Fibroblast of skin of left quadriceps (primary cell): ENCODE results near the gene FBLN5.
"Not testable (repeated sequence)": the region's sequence is repeated elsewhere in the genome, so short reads cannot be mapped to it uniquely, and the experiment has no call there.

Experiments
- DNase-seq, 2 experiments: peaks; one replicate each; pipeline ENCODE4 v3.0.0-alpha.2; 2013; ENCODE audit warnings: low read depth in 2 of 2

Gene FBLN5

GRCh38 chr14:91904956-91905645 lies 42.4 kb downstream of the FBLN5 start:
- DNase-seq = no peak

DNA sequence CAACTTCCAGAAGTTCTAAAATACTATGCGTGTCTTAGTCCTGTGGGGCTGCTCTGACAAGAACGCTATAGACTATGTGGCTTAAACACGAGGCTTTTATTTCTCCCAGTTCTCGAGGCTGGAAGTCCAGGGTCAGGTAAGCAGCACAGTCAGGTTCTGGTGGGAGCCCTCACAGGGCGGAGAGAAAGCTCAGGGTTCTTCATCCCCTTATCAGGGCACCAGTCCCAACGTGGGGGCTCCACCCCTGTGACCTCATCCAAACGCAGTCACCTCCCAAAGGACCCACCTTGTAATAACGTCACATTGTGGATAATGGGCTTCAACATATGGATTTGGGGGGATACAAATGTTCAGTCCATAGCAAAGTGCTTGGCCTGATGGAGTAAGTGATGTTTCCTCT lies 43.0 kb downstream of the FBLN5 start:
- no peak for DNase-seq

DNA sequence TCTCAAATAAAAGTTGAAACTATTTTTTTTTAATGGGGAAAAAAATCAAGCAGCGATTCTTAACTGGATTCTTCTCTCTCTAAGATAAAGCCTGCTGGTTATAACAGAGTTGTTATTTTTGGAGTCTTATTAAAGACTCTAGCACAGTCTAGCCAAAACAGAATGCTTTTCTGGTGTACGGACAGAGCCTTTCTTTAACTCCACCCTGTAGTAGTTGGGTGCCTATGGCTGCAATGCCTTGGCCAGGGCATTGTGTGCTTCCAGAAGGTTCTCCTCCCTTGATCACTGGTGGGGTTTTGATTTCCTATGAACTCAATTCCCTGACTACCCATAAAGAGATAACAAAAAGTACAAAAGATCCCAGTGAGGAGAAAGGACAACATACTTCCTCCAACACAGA lies 44.4 kb downstream of the FBLN5 start:
- DNase-seq = no peak

DNA sequence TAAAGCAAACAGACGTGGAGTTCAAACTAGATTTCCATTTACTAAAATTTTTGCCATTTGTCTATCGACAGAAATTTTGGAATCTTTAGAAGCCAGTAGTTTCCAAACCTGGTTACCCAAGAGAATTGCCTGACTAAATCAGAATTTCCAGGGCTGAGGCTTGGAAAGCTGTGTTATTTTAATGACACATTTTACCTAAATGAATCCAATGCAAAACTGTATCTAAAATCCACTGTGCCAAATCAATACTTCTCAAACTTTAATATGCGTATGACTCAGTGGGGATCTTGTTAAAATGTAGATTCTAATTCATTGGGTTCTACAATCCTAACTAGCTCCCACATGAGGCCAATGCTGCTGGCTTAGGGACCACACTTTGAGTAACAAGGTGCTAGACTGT lies 45.2 kb downstream of the FBLN5 start:
- no peak for DNase-seq

DNA sequence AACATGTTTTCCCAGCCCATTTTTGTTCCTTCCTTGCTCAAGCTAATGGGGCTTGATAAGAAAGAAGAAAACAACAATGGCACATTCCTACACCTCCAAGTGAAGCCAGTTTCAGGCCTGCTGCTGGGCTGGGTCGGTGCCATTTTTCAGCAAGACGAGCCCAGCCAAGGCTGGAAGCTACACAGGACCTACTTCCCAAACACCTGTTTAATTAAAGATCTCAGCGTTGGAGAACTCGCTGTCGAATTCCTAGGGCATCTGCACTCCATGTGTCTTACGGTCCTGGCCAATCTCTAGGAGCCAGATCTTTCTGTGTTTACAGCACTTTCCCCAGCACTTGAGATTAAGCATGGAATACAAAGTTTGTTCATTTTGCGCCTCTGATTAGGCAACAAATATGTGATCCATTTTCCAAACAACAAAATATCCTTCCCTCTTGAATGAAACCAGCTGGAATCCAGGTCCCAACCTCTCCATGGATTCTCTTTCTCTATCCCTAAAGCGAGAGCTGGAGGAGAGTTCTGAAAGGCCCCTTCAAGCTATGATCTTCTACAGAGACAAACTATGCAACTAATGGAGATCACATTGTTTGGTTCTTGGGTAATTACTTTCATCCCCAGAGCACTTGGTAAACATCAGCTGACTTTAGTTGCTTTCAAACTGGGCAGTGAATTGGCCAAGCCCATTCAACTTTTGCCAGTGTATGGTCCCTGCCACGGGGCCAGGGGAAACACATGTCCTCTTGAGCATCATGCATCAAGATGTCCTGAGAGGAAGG lies 45.9 kb downstream of the FBLN5 start:
- DNase-seq = no peak

GRCh38 chr14:91899806-91900205 lies 47.7 kb downstream of the FBLN5 start:
- DNase-seq = no peak

DNA sequence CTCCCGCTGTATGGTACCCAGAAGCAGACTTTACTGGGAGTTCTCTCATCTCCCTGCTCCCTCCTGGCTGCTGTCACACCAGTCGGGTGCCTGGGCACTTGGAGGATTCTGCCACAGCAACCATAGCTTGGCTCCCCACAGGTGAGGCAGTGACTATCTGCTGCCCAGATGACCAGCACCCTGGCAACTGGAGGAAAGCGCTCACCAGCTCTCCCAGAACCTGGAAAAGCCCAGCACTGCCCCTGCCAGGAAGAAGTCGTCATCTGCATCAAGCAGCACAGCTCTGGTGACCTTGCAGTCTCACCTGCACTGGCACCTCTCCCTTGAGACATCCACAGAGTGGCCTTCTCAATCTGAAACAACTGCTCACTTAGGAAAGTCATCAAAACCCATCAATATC lies 48.3 kb downstream of the FBLN5 start:
- DNase-seq = no peak

GRCh38 chr14:91898372-91898771 lies 49.1 kb downstream of the FBLN5 start:
- no peak for DNase-seq

GRCh38 chr14:91897716-91898115 lies 49.8 kb downstream of the FBLN5 start:
- not testable (repeated sequence) for DNase-seq

DNA sequence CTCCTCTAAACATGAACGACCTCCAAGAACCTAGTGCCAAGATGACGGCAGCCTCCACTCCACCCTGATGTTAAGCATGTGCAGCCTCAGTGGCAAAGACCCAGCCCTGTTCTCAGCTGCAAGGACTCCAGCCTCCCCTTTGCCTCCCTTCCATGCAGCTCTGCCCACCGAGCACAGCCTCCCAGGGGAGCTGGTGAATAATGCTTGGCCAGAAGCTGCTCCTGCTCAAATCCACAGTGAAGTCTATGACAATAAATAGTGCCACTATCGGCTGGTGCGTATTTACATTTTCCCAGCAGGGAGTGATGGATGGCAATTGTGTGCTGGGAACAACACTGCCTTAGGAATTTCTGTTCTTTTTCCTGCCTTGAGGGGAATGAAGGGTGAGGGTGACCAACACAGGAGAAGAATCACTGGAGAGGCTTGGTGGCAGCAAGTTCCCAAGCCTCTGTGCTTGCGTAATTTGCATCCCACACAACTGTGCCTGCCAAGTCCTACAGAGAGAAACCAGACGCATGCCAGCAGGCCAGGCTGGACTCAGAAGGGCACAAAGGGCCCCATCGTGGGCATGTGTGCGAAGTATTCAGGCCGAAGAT lies 50.3 kb downstream of the FBLN5 start:
- DNase-seq = no peak

- DNase-seq = no peak
These were observed 51.1 kb downstream of the FBLN5 start for GRCh38 chr14:91896419-91896818.

DNA sequence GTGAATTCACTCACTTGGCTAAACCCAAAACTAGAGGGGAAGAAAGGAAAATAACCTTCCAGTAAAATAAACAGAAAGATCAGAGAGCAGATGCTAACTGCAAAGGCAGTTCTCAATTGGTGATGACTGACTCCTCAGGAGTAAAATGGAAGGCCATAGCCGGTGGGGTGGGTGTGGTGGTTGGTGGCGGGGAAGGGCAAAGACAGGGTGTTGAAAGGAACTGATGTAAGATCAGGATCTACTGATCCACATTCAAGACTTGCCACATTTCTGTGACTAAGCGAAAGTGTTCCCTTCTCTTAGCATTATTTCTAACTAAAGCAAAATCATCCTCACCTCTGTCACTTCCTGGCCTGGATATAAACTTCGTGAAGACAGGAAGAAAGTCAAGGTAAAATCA lies 53.8 kb downstream of the FBLN5 start:
- DNase-seq = no peak

GRCh38 chr14:91893007-91893406 lies 54.5 kb downstream of the FBLN5 start:
- no peak for DNase-seq

DNA sequence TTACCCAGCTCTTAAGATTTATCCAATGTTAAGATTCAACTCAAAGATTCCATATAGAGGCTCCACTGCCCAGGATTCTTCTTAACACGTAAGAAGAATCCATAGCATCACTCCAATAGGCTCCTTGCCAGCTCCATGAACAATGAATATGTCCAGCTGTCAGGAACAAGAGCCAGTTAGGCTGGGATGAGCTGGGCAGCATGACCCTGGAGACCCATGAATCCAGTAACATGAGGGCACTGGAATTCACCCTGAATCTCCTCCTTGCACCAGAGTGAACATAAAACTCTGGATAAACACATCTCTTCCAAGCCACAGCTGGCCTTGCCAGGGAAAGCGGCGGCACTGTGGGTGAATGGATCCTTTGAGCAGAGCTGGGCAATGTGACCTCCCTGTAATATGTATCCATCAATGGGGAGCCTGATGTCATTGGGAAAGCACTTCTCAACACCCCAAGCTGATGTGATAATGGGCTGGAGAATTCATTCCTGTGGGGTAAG lies 55.7 kb downstream of the FBLN5 start:
- DNase-seq = no peak

DNA sequence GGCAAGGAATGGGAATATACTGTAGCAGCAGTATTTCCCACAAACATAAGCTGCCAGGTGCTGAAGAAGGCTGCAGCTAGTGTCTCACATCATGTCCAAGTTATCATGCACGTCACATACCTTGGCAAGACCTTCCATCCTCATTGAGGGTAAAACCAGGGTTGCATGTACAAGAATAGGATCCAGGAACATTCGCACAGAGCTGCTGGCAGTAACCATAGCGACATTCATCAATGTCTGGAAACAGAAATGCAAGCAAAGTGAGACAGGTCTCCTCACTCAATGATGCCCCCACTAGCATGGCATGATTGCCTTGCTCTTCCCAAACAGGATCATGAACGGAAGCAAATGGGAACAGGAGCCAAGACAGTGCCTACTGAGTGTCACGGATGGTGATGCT lies 56.4 kb downstream of the FBLN5 start:
- no peak for DNase-seq

- no peak for DNase-seq
These were observed 57.2 kb downstream of the FBLN5 start for GRCh38 chr14:91890291-91890749.

DNA sequence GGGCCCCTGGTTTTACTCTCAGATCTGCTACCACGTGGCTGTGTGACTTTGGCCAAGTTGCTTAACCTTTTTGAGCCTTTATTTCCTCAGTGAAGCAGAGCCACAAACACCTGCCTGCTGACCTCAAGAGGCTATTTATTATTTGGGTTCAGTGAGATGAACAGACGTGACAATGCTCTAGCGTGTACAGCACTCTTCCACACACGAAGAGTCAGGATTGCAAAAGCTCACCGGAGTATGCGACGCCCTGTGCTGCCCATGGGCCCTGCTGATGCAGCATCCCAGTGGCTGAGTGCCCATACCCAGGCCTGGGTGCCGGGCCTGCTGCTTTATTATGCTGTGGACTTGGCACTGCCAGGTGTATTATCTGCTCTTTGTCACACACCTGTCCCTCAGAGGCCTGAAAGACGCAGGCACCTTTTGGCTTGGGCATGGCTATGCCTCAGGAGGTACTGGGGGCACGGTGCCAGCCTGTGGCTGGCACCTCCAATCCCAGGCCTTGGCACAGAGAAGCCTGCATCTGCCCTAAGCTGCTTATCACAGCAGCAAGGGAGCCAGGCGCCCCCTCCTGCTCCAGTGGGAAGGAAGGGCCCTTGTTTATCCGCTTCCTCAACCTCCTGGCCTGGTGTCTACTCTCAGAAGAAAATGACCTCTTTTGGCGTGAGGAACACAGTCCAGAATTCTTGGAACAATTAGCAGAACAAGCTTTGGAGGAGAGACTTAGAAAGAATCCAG lies 57.9 kb downstream of the FBLN5 start:
- DNase-seq = no peak

DNA sequence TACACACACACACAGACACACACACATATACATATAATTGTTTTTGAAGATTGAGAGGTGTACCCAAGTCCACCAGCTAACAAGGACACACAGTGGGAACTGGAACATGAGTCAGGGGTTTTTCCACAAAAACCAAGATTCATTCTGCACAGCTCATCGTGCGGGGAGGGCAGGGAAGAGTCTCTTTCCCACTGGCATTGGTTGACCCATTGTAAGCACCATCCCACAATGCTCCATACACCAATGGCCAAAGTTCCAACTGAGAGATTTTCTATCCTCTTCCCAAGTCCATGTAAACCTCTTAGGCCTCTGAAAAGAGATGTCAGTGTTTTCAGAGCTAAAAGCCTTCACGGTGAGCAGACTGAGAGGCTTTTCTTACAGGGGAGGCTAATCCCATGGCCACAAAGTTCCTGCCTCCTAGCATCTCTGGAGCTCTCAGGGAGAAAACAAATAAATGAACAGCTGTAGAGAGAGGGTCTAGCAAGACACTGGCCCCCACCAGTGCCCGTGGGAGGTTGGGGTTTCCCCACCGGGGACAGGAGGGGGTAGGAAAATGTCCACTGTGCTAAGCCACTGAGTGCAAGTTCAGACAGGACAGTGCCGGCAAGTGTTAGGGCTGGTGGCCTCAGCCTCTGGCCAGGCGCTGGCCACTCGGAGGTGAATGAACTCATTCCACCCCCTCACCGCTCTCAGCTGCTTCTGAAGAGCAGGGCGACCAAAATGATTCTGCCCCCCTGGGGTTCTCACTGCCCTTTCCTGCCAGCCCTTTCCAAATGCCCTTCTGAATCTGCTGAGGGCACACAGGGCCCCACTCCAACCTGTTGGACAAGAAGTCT lies 58.6 kb downstream of the FBLN5 start:
- DNase-seq = no peak

GRCh38 chr14:91886961-91887360 lies 60.5 kb downstream of the FBLN5 start:
- DNase-seq = no peak

- no peak for DNase-seq
These were observed 61.7 kb downstream of the FBLN5 start for GRCh38 chr14:91885839-91886238.

- DNase-seq = no peak
These were observed 62.3 kb downstream of the FBLN5 start for GRCh38 chr14:91885113-91885712.
